Heart right ventricle (tissue), 16 donors: ENCODE measurements around the gene NBEA. TPM values are rescaled to one million over a fixed set of nuclear protein-coding genes. Genes with fewer than 3 reads are reported as not detected.
A peak's percentile ranks its signal among the peaks of the same experiment; 100 is the strongest.

ENCODE experiments used
- ATAC-seq, 8 donors: fragments of 200-7000 bp; cut with Tn5 transposase; one replicate each; pipeline ENCODE4 v1.9.1; 2020; ENCODE audit warnings: mild to moderate bottlenecking in 8 of 8, moderate library complexity in 8 of 8, moderate number of reproducible peaks in 1 of 8
- DNase-seq, 2 donors: peaks; one replicate each; pipeline ENCODE4 v3.0.0-alpha.2; 2020
- H3K27ac ChIP-seq, 10 donors: fragments of 200-600 bp; sonication (generic) in 2 of 10; one replicate each; pipeline versions ENCODE4 v1.5.0 to v1.8.0; 2020 to 2022; ENCODE audit warnings: mild to moderate bottlenecking in 3 of 10
- H3K27me3 ChIP-seq, 7 donors: fragments of 200-600 bp; one replicate each; pipeline ENCODE4 v1.8.0; 2021 to 2022; ENCODE audit warnings: mild to moderate bottlenecking in 2 of 7
- H3K36me3 ChIP-seq, 9 donors: fragments of 200-600 bp; sonication (generic) in 1 of 9; one replicate each; pipeline versions ENCODE4 v1.5.0 to v1.8.0; 2020 to 2022; ENCODE audit warnings: mild to moderate bottlenecking in 2 of 9
- H3K4me1 ChIP-seq, 9 donors: fragments of 200-600 bp; sonication (generic) in 1 of 9; one replicate each; pipeline versions ENCODE4 v1.5.0 to v1.8.0; 2020 to 2022; ENCODE audit warnings: mild to moderate bottlenecking in 4 of 9
- H3K4me3 ChIP-seq, 10 donors: fragments of 200-600 bp; sonication (generic) in 2 of 10; one replicate each; pipeline versions ENCODE4 v1.5.0 to v1.8.0; 2020 to 2022; ENCODE audit warnings: mild to moderate bottlenecking in 7 of 10, moderate library complexity in 2 of 10
- H3K9me3 ChIP-seq, 11 donors: fragments of 200-600 bp in 10 of 11; sonication (generic) in 2 of 11; one replicate each; pipeline versions ENCODE4 v1.5.0 to v1.8.0; 2013 to 2022; ENCODE audit warnings: mild to moderate bottlenecking in 2 of 11, control low read depth in 1 of 11, moderate library complexity in 1 of 11
- WGBS, 2 donors: extraction: QIAGEN DNeasy Blood & Tissue Kit; methylation state at CpG; one replicate each; pipeline ENCODE4 v1.1.7; 2013; ENCODE audit warnings: inconsistent platforms in 1 of 2; 5-methylcytosine and 5-hydroxymethylcytosine counted together
- intact Hi-C, 10 donors: fragments of 100-400 bp; cut with DNase I; formaldehyde crosslinking; loops; one replicate each; pipeline versions ENCODE4 v1.11.1 to v1.14.2; 2022
- polyA plus RNA-seq, 2 donors: library from polyadenylated mRNA; stranded (reverse); fragments of 200-250 nt; gene quantifications; one replicate each; pipeline ENCODE4 v1.2.3, GENCODE V29; 2013
- total RNA-seq, 10 donors: library from RNA; stranded (reverse); fragmentation: NEBNext Ultra II Directional in 3 of 10; extraction: Animal tissue kit (Norgen Biotek cat#: 25700) in 3 of 10; gene quantifications; one replicate each; pipeline versions ENCODE4 v1.2.1 to v1.2.4, GENCODE V29; 2021 to 2023
- TF ChIP-seq, protein P1 (sequence below), 9 donors: fragments of 200-600 bp; sonication (generic) in 2 of 9; IDR thresholded peaks; one replicate each; pipeline versions ENCODE4 v1.5.0 to v1.8.0; 2021 to 2022; ENCODE audit warnings: antibody characterized with exemption in 9 of 9, mild to moderate bottlenecking in 5 of 9, moderate library complexity in 1 of 9
- donor health status: Arrhythmogenic right ventricular cardiomyopathy.
- donor health status: ischemic (EF 13 %, LVEDD 7.1; RV severe dilation, severe dysfunction).
- donor health status: healthy with polysubstance abuse.
- donor health status: DM: no; HTN: yes; CAD: no.
- donor health status: DM: no; HTN: no; CAD: no.
- donor health status: ischemic (EF 25% LVEDD 6.9; RV normal size, moderate dysfunction).
- donor health status: ischemic (EF 25% LVEDD 5.7; RV mildly dilated, moderate dysfunction).
- donor health status: healthy.
- donor health status: DM: yes; HTN: yes; CAD: no.
- donor health status: Ischemic cardiomyopathy.
- donor health status: ischemic (EF 35%, LVEDD 5.7; RV mildly dilated, moderate dysfunction).
- donor health status: nonischemic (EF 11% LVEDD 7.7; RV severe dilation, severe dysfunction).
- donor health status: DM: yes; HTN: yes; CAD: no.
- donor health status: PGD.
- donor health status: ischemic (EF 29% LVEDD 5.4; RV normal size, mild dysfunction).
- donor health status: nonischemic (EF 23%, LVEDD 6.1; RV moderate dilation, normal function).

NBEA gene
- total and polyA plus RNA-seq, 12 donors = 4.3 to 30.6 (median 24.5) TPM

DNA sequence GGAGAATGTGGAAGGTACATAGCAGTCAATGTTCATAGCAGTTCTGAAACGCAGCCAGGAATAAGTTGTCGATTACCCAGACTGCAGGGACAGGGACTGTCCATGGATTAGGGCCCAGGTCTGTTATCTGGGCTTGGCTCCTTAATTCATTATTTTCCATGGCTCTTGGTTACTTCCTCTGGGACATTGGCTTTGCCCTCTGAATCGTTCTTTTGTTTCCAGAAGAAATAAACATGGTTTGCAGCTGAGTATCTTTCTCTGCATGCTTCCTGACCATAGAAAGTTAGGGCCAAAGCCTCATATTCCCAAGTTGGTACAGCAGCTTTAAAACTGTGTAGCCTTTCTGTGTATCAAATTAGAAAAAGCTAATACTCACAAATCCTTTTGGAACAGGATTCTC lies 656.2 kb downstream of the NBEA start:
- peak in 7 of 8 donors; percentile 34 to 84 (median 57) for ATAC-seq
- no peak for DNase-seq
- H3K4me3 ChIP-seq = no peak overlapping the region
- WGBS, 2 donors = 38 to 40% methylated on average over 3 of the region's 3 CpGs
- peaks cover 0 to 9% (median 0%) of the 10 kb centered on the region in 9 donors for H3K36me3 ChIP-seq
- peak overlapping the region in 4 of 10 donors; percentile 41 to 67 (median 56) for H3K27ac ChIP-seq
- TF ChIP-seq, protein P1, sequence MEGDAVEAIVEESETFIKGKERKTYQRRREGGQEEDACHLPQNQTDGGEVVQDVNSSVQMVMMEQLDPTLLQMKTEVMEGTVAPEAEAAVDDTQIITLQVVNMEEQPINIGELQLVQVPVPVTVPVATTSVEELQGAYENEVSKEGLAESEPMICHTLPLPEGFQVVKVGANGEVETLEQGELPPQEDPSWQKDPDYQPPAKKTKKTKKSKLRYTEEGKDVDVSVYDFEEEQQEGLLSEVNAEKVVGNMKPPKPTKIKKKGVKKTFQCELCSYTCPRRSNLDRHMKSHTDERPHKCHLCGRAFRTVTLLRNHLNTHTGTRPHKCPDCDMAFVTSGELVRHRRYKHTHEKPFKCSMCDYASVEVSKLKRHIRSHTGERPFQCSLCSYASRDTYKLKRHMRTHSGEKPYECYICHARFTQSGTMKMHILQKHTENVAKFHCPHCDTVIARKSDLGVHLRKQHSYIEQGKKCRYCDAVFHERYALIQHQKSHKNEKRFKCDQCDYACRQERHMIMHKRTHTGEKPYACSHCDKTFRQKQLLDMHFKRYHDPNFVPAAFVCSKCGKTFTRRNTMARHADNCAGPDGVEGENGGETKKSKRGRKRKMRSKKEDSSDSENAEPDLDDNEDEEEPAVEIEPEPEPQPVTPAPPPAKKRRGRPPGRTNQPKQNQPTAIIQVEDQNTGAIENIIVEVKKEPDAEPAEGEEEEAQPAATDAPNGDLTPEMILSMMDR (IDR thresholded peaks at IDR 0.05) = no peak
- intact Hi-C loops = no loop called here
- no peaks in the 10 kb centered on the region for H3K9me3 ChIP-seq
- no peaks in the 10 kb centered on the region for H3K27me3 ChIP-seq
- H3K4me1 ChIP-seq = peaks cover 0 to 35% (median 20%) of the 10 kb centered on the region in 9 donors

DNA sequence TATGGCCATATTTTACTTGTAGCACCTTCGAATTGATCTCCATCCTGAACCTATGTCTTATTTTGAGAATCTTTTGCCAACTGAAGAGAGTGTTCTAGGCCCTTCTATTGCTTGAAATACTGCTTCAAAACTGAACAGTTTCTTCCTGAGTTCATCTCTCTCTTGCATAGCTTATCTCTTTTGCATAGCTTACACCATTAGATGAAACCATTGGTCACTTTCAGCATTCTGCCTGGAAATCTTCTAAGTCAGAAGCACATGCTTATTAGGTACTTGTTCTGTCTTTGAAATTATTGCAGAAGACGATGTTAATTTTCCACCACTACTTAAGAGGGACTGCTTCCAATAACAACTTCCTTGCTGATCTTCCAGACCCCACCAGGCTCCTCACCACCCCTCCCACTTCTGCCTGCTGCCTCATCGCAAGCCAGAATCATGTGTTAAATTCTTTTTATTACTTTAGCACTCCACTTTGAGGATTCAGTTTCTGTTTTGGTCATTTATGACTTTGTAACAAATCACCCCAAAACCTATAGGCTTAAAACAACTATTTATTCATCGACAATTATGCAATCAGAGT lies 656.8 kb downstream of the NBEA start:
- Histone ChIP-seq H3K9me3 (no peaks in the 10 kb centered on the region), H3K4me3 (no peak overlapping the region), H3K27ac (peak overlapping the region in 6 of 10 donors; percentile 5 to 67 (median 48)), H3K4me1 (peaks cover 0 to 35% (median 20%) of the 10 kb centered on the region in 9 donors), H3K27me3 (no peaks in the 10 kb centered on the region), H3K36me3 (peaks cover 0 to 5% (median 0%) of the 10 kb centered on the region in 9 donors)
- 61 to 70% methylated on average over 4 of the region's 4 CpGs for WGBS, 2 donors
- no peak for DNase-seq
- intact Hi-C loops = no loop called here
- ATAC-seq = peak in 5 of 8 donors; percentile 17 to 32 (median 28)
- TF ChIP-seq, protein P1 (IDR thresholded peaks at IDR 0.05) = no peak

DNA sequence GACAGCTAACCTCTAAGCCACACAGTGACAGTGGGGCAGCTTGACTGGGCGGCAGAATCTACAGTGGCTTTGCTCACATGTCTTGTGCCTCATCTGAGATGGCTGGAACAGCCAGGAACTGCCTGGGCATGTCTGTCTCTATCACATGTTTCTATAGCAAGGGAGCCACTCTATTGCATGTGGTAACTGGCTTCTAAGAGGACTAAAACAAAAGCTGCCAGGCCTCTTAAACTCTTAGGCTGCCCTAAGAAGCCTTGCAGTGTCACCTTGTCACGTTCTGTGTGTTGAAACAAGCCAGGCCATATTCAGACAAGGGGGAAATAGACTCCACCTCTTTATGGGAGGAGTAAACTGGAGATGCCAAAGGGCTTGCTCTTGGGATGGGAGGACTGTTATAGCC lies 657.3 kb downstream of the NBEA start:
- no peak overlapping the region for H3K4me3 ChIP-seq
- peak overlapping the region in 6 of 10 donors; percentile 5 to 67 (median 48) for H3K27ac ChIP-seq
- ATAC-seq (peak in 6 of 8 donors; percentile 39 to 79 (median 51)), DNase-seq (no peak)
- WGBS, 2 donors = 60 to 72% methylated on average over 2 of the region's 2 CpGs
- H3K36me3 ChIP-seq = peaks cover 0 to under 1% (median 0%) of the 10 kb centered on the region in 9 donors
- intact Hi-C loops = no loop called here
- H3K4me1 ChIP-seq = peaks cover 0 to 35% (median 20%) of the 10 kb centered on the region in 9 donors
- H3K27me3 ChIP-seq = no peaks in the 10 kb centered on the region
- H3K9me3 ChIP-seq = no peaks in the 10 kb centered on the region
- TF ChIP-seq, protein P1 (IDR thresholded peaks at IDR 0.05) = no peak

DNA sequence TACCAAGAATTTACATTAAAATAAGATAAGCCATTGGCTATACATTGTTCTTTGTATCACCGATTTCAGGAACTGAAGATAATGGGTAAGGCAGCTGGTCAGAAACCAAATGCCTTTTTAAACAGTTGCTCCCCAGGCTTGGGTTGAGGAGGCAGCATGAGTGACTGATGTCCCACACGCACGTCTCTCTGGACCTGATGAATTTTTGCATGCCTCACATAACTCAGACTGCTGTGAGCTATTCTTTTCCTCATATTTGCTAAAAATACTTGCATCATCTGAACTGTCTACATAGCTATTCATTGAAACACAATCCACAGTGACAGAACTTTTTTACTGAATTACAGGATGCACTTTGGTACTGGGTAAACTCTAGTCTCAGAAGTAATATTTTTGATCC lies 658.1 kb downstream of the NBEA start:
- no peaks in the 10 kb centered on the region for H3K27me3 ChIP-seq
- ATAC-seq (peak in 2 of 8 donors; percentile 22 to 51), DNase-seq (no peak)
- H3K9me3 ChIP-seq = no peaks in the 10 kb centered on the region
- 61 to 73% methylated on average over 3 of the region's 3 CpGs for WGBS, 2 donors
- TF ChIP-seq, protein P1 (IDR thresholded peaks at IDR 0.05) = no peak
- no peak overlapping the region for H3K4me3 ChIP-seq
- H3K4me1 ChIP-seq = peaks cover 0 to 35% (median 20%) of the 10 kb centered on the region in 9 donors
- peak overlapping the region in 2 of 10 donors; percentile 55 to 67 for H3K27ac ChIP-seq
- no peaks in the 10 kb centered on the region for H3K36me3 ChIP-seq
- intact Hi-C loops = no loop called here
